SH-SY5Y (cell line): ENCODE measurements around the gene SHANK1.

Experiments
- GATA2 ChIP-seq: IDR thresholded peaks from 2 replicates; pipeline ENCODE4 v1.6.1; 2011; ENCODE audit warnings: mild to moderate bottlenecking, low read depth, low read length
- GATA3 ChIP-seq: IDR thresholded peaks from 2 replicates; pipeline ENCODE4 v1.6.1; 2011; ENCODE audit warnings: low read depth, mild to moderate bottlenecking, low read length, moderate library complexity

DNA sequence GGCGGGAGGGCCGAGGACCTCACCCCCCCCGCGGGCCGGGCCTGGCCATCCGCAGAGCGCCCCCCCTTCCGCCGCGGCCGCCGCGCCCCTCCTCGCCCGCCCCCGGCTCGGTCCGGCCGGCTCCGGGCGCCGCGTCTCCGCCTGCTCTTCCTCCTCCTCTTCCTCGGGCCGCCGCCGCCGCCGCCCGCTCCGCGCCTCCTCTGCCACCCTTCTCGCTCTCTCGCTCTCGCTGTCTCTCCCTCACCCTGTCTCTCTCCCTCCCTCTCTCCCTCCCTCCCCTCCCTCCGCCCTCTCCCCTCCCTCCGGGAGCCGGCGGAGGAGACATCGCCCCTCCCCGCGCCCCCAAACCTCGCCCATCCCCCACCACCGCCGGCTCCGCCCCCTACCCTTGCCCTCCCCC is at the start of gene SHANK1:
- no peak for TF ChIP-seq GATA2
- TF ChIP-seq GATA3, result no peak
